HepG2 (cell line): Measurements from ENCODE around the gene SC5D. TPM values are rescaled to one million over a fixed set of nuclear protein-coding genes. Genes with fewer than 3 reads are reported as not detected.

Source experiments
- ATAC-seq: fragments of 200-7000 bp; cut with Tn5 transposase; 3 replicates; pipeline ENCODE4 v1.9.1; 2020; ENCODE audit warnings: mild to moderate bottlenecking, moderate library complexity
- BruUV-seq: library from RNA; stranded (reverse); fragments of 400-500 nt; replicated peaks from 2 replicates; lab custom pipeline; 2021; lab: Mats Ljungman, UMichigan
- CTCF ChIA-PET: fragments of 300-600 bp; formaldehyde crosslinking; extraction: SDS; loops from one replicate; lab custom pipeline; 2021; ENCODE audit warnings: low total read pairs, inconsistent platforms, low intra/inter-chr PET ratio; lab: Yijun Ruan, JAX
- POLR2A ChIA-PET: fragments of 350-600 bp; sonication (Branson Sonifier 250); formaldehyde crosslinking; loops from one replicate; lab custom pipeline; 2020; ENCODE audit warnings: antibody characterized with exemption, inconsistent platforms; lab: Yijun Ruan, JAX
- DNase-seq: peaks from one replicate; pipeline ENCODE4 v3.0.0-alpha.2; 2015; ENCODE audit warnings: low spot score
- FAIRE-seq: peaks from 3 replicates; lab custom pipeline; 2011; peaks lifted over from hg19 to GRCh38; lab: Jason Lieb, UNC
- H2AFZ ChIP-seq: one replicate; pipeline ENCODE4 v1.6.1; 2011; ENCODE audit warnings: low read length, inconsistent platforms
- H3K27ac ChIP-seq: fragments of 300-600 bp; 3 replicates; pipeline ENCODE4 v1.8.0; 2011; ENCODE audit warnings: mixed run types, mild to moderate bottlenecking, mixed read lengths, low read length, inconsistent platforms; ENCODE audit not compliant: insufficient read depth; ENCODE audit errors: extremely low read length
- H3K27me3 ChIP-seq, 2 experiments: fragments of 200-600 bp in 1 of 2; 2 replicates in 1 of 2; 3 replicates in 1 of 2; pipeline versions ENCODE4 v1.6.0 to v1.8.0; 2011; ENCODE audit warnings: low read length in 2 of 2, mild to moderate bottlenecking in 2 of 2, moderate library complexity in 2 of 2, inconsistent platforms in 1 of 2; ENCODE audit not compliant: insufficient read depth in 2 of 2, control insufficient read depth in 1 of 2
- H3K36me3 ChIP-seq, 2 experiments: fragments of 200-600 bp in 1 of 2; replicated peaks in 1 of 2; 2 replicates in 1 of 2; 3 replicates in 1 of 2; pipeline versions ENCODE4 v1.5.1 to v1.8.0; 2011; ENCODE audit warnings: low read length in 2 of 2, inconsistent platforms in 1 of 2; ENCODE audit not compliant: insufficient read depth in 2 of 2, control insufficient read depth in 1 of 2
- H3K4me1 ChIP-seq: 2 replicates; pipeline ENCODE4 v1.5.1; 2012; ENCODE audit warnings: low read length, inconsistent platforms; ENCODE audit not compliant: insufficient read depth
- H3K4me2 ChIP-seq: 2 replicates; pipeline ENCODE4 v1.6.0; 2011; ENCODE audit warnings: low read depth, low read length, inconsistent platforms
- H3K4me3 ChIP-seq, 3 experiments: fragments of 200-600 bp in 1 of 3; sonication (generic), shearing (Covaris generic) in 1 of 3; replicated peaks in 1 of 3; 2 replicates each; pipeline ENCODE4 v1.5.1; 2011 to 2016; ENCODE audit warnings: low read length in 3 of 3, inconsistent platforms in 2 of 3, low read depth in 2 of 3, mild to moderate bottlenecking in 2 of 3, control low read depth in 1 of 3, mixed read lengths in 1 of 3; ENCODE audit not compliant: insufficient read depth in 1 of 3
- H3K79me2 ChIP-seq: one replicate; pipeline ENCODE4 v1.6.1; 2011; ENCODE audit warnings: low read length, inconsistent platforms; ENCODE audit not compliant: insufficient read depth
- H3K9ac ChIP-seq: 2 replicates; pipeline ENCODE4 v1.6.0; 2011; ENCODE audit warnings: mild to moderate bottlenecking, low read depth, low read length, inconsistent platforms; ENCODE audit not compliant: insufficient read depth
- H3K9me3 ChIP-seq: 2 replicates; pipeline ENCODE4 v1.5.1; 2012; ENCODE audit warnings: mild to moderate bottlenecking, low read length
- H4K20me1 ChIP-seq: 2 replicates; pipeline ENCODE4 v1.6.0; 2011; ENCODE audit warnings: inconsistent platforms, mild to moderate bottlenecking, low read length, moderate library complexity; ENCODE audit not compliant: insufficient read depth
- ARHGAP35 ChIP-seq: sonication (generic); formaldehyde crosslinking; IDR thresholded peaks from 2 replicates; pipeline ENCODE4 v1.9.0; 2022; ENCODE audit warnings: mild to moderate bottlenecking, inconsistent platforms, moderate library complexity, missing genetic modification reagents, borderline replicate concordance
- BCL3 ChIP-seq: sonication (generic); formaldehyde crosslinking; IDR thresholded peaks from 2 replicates; pipeline ENCODE4 v1.5.1; 2020; ENCODE audit warnings: mild to moderate bottlenecking, missing genetic modification reagents, moderate library complexity
- CHD2 ChIP-seq: IDR thresholded peaks from 2 replicates; pipeline ENCODE4 v1.6.1; 2011; ENCODE audit warnings: low read depth, low read length, improper control_type of control experiment
- HMG20B ChIP-seq: conservative IDR thresholded peaks from 2 replicates; pipeline ENCODE4 v1.6.1; 2016; ENCODE audit warnings: missing genetic modification reagents, missing compliant biosample characterization
- HNF1B ChIP-seq: sonication (generic); formaldehyde crosslinking; IDR thresholded peaks from 2 replicates; pipeline ENCODE4 v1.5.1; 2020; ENCODE audit warnings: mild to moderate bottlenecking, moderate library complexity, missing genetic modification reagents
- HNRNPK ChIP-seq: fragments of 200-400 bp; formaldehyde crosslinking; IDR thresholded peaks from 2 replicates; pipeline ENCODE4 v1.6.1; 2018; ENCODE audit warnings: low read length, low read depth, moderate library complexity, mild to moderate bottlenecking; ENCODE audit not compliant: poor library complexity, severe bottlenecking
- LRRFIP1 ChIP-seq: sonication (generic); formaldehyde crosslinking; conservative IDR thresholded peaks from 2 replicates; pipeline ENCODE4 v1.4.0; 2020; ENCODE audit warnings: missing genetic modification reagents
- MAFF ChIP-seq: IDR thresholded peaks from 2 replicates; pipeline ENCODE4 v1.6.1; 2011; ENCODE audit warnings: low read depth, low read length, improper control_type of control experiment
- MAFK ChIP-seq, 2 experiments: IDR thresholded peaks in 1 of 2; conservative IDR thresholded peaks in 1 of 2; 2 replicates each; pipeline ENCODE4 v1.6.1; 2011; ENCODE audit warnings: improper control_type of control experiment in 2 of 2, low read length in 2 of 2
- MXD4 ChIP-seq: IDR thresholded peaks from 2 replicates; pipeline ENCODE4 v1.6.1; 2016; ENCODE audit warnings: mild to moderate bottlenecking, missing biosample characterization, missing genetic modification reagents
- NFKBIZ ChIP-seq: IDR thresholded peaks from 2 replicates; pipeline ENCODE4 v1.6.1; 2018; ENCODE audit warnings: missing genetic modification reagents, missing compliant biosample characterization
- SMAD1 ChIP-seq: sonication (generic); formaldehyde crosslinking; IDR thresholded peaks from 2 replicates; pipeline ENCODE4 v1.4.0; 2020; ENCODE audit warnings: missing genetic modification reagents, low read depth, mild to moderate bottlenecking, borderline replicate concordance
- TCF7 ChIP-seq: sonication (generic); IDR thresholded peaks from 2 replicates; pipeline ENCODE4 v1.6.1; 2016; ENCODE audit warnings: antibody characterized with exemption, low read depth
- ZBTB8A ChIP-seq: sonication (generic); formaldehyde crosslinking; IDR thresholded peaks from 2 replicates; pipeline ENCODE4 v1.4.0; 2020; ENCODE audit warnings: mild to moderate bottlenecking, low read depth, missing genetic modification reagents, borderline replicate concordance
- ZNF207 ChIP-seq: fragments of 450-650 bp; IDR thresholded peaks from 2 replicates; pipeline ENCODE4 v1.6.1; 2016; ENCODE audit warnings: antibody characterized with exemption, borderline replicate concordance
- ZNF276 ChIP-seq: sonication (generic); formaldehyde crosslinking; IDR thresholded peaks from 2 replicates; pipeline ENCODE4 v1.4.0; 2020; ENCODE audit warnings: mild to moderate bottlenecking, low read depth, missing genetic modification reagents
- ZNF558 ChIP-seq: sonication (generic); formaldehyde crosslinking; IDR thresholded peaks from 2 replicates; pipeline ENCODE4 v1.9.0; 2022; ENCODE audit warnings: mild to moderate bottlenecking, missing genetic modification reagents, borderline replicate concordance
- WGBS: methylation state at CpG from one replicate; pipeline ENCODE4 v1.1.6; 2017; ENCODE audit warnings: low lambda C conversion rate; 5-methylcytosine and 5-hydroxymethylcytosine counted together
- in situ Hi-C: cut with HindIII; loops from 2 replicates; pipeline ENCODE4 v1.10.0; 2017; ENCODE audit warnings: low pct_unique_long_range_greater_than_20kb; ENCODE audit not compliant: extremely low pct_ligation_motif_present
- intact Hi-C: fragments of 100-400 bp; cut with micrococcal nuclease; formaldehyde crosslinking; loops from one replicate; pipeline ENCODE4 v1.10.0; 2022; ENCODE audit not compliant: unreplicated experiment
- polyA plus RNA-seq, 8 experiments: library from polyadenylated mRNA; depleted of rRNA in 3 of 8; stranded (reverse) in 7 of 8; unstranded in 1 of 8; fragments of >200 nt; fragmentation: Illumina TruSeq in 4 of 8; extraction: Trizol in 4 of 8; gene quantifications; 2 replicates each; pipeline versions ENCODE4 v1.2.1 to v1.2.3, GENCODE V29; 2011 to 2016; ENCODE audit warnings: low read depth in 4 of 8, missing spikeins in 1 of 8, mixed read lengths in 1 of 8; ENCODE audit not compliant: insufficient read depth in 1 of 8
- total RNA-seq, 5 experiments: library from RNA; depleted of rRNA; stranded (reverse); fragments of >200 nt; fragmentation: Illumina TruSeq; extraction: Trizol; gene quantifications; 2 replicates each; pipeline ENCODE4 v1.2.3, GENCODE V29; 2016; ENCODE audit warnings: low read depth in 1 of 5

SC5D gene
- total and polyA plus RNA-seq, 2 of the 13 experiments (the other 11 are each of a cell fraction or from before 2014, with no cell fraction given): 84.4 to 155 TPM

- TF ChIP-seq BCL3 (CRISPR knock-in tag) (no peak), MAFF (no peak)
Measured at GRCh38 chr11:121281698-121282097, 10.9 kb upstream of the SC5D start (continued).

GRCh38 chr11:121282386-121282785 is 10.2 kb upstream of the SC5D start:
- no peak for ATAC-seq
- Histone ChIP-seq H3K27ac (no peak overlapping the region), H2AFZ (no peak overlapping the region), H3K36me3 (no peaks in the 10 kb centered on the region), H3K9ac (no peak overlapping the region), H3K79me2 (no peaks in the 10 kb centered on the region), H3K9me3 (no peaks in the 10 kb centered on the region; the same call in 1 of the 2 replicates), H3K4me1 (no peaks in the 10 kb centered on the region), H3K27me3 (peaks cover under 1 to 28% of the 10 kb centered on the region in 2 experiments; a peak in 4 of 5 replicates), H3K4me2 (no peak overlapping the region), H3K4me3 (no peak overlapping the region), H4K20me1 (no peaks in the 10 kb centered on the region)
- in situ Hi-C loops: no loop called here
- FAIRE-seq: no peak
- CTCF ChIA-PET: no interaction called here
- no TSS peak for BruUV-seq
- DNase-seq: no peak
- POLR2A ChIA-PET: no interaction called here
- WGBS: 35% methylated on average over 4 of the region's 4 CpGs
- intact Hi-C loops: no loop called here
- TF ChIP-seq ZNF558 (CRISPR knock-in tag) (no peak), CHD2 (no peak), ZBTB8A (no peak), MAFK (conservative IDR thresholded peaks at IDR 0.05 in 1 of 2, IDR thresholded peaks at IDR 0.05 in 1 of 2; ENCODE audit: low read length in 2 of 2) (no peak), TCF7 (no peak), ZNF276 (CRISPR knock-in tag) (no peak), HMG20B (CRISPR knock-in tag) (no peak), HNRNPK (no peak), MXD4 (CRISPR knock-in tag) (no peak), SMAD1 (no peak), NFKBIZ (CRISPR knock-in tag) (no peak), LRRFIP1 (no peak), HNF1B (CRISPR knock-in tag) (no peak), ARHGAP35 (CRISPR knock-in tag) (no peak), ZNF207 (no peak)
